GM12865 (cell line): Measurements from ENCODE around the gene RALGAPA1.
"Not testable (repeated sequence)": the region's sequence is repeated elsewhere in the genome, so short reads cannot be mapped to it uniquely, and the experiment has no call there.

Experiments
- DNase-seq: peaks from one replicate; pipeline ENCODE4 v3.0.0; 2010; ENCODE audit warnings: low read depth
- H3K4me3 ChIP-seq: 2 replicates; pipeline ENCODE4 v1.5.1; 2011; ENCODE audit warnings: mild to moderate bottlenecking, low read depth, low read length, control low read depth
- TF ChIP-seq, protein P1 (sequence below): IDR thresholded peaks from 2 replicates; pipeline ENCODE4 v1.5.1; 2011; ENCODE audit warnings: low read length, control low read depth, low read depth, inconsistent platforms; ENCODE audit not compliant: insufficient read depth; ENCODE audit errors: missing control alignments

Gene RALGAPA1

DNA sequence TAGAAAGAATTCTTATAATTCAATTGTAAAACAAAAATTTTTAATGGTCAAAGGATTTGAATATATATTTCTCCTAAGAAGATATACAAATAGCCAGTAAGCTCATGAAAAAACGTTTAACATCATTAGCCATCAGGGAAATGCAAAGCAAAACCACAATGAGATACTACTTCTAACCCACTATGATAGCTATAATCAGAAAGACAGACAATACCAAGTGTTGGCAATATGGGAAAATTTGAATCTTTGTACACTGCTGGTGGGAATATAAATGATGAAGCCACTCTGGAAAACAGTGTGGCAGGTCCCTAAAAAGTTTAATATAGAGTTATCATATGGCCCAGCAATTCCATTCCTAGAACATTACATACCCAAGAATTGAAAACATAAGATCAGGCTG is 25.4 kb downstream of the RALGAPA1 start:
- TF ChIP-seq, protein P1, sequence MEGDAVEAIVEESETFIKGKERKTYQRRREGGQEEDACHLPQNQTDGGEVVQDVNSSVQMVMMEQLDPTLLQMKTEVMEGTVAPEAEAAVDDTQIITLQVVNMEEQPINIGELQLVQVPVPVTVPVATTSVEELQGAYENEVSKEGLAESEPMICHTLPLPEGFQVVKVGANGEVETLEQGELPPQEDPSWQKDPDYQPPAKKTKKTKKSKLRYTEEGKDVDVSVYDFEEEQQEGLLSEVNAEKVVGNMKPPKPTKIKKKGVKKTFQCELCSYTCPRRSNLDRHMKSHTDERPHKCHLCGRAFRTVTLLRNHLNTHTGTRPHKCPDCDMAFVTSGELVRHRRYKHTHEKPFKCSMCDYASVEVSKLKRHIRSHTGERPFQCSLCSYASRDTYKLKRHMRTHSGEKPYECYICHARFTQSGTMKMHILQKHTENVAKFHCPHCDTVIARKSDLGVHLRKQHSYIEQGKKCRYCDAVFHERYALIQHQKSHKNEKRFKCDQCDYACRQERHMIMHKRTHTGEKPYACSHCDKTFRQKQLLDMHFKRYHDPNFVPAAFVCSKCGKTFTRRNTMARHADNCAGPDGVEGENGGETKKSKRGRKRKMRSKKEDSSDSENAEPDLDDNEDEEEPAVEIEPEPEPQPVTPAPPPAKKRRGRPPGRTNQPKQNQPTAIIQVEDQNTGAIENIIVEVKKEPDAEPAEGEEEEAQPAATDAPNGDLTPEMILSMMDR: no peak
- no peak for DNase-seq
- H3K4me3 ChIP-seq: no peak overlapping the region

DNA sequence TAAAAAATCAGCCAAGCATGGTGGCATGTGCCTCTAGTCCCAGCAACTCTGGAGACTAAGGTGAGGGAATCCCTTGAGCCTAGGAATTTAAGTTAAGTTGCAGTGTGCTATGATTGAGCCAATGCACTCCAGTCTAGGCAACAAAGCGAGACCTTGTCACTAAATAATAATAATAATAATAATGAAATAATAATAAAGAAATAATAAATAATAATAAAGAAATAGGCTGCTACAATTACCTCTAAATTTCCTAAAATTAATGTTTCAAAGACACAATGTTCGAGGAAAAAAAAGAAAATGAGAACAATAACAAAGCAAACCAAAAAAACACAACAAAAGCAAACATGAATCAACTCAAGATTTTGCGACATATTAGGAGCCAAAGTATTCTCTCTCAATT is 29.7 kb downstream of the RALGAPA1 start:
- TF ChIP-seq, protein P1: no peak
- no peak for DNase-seq

DNA sequence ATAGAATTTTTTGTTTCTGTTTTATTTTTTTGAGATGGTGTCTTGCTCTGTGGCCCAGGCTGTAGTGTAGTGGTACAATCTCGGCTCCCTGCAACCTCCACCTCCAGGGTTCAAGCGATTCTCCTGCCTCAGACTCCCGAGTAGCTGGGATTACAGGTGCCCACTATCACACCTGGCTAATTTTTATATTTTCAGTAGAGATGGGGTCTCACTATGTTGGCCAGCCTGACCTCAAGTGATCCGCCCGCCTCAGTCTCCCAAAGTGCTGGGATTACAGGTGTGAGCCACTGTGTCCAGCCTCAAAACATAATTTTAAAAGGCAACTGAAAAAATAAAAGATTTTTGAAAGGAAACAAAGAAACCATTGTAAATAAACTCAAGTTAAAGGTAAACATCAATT is 31.5 kb downstream of the RALGAPA1 start:
- not testable (repeated sequence) for DNase-seq, H3K4me3 ChIP-seq

More for the DNA sequence above, 29.7 kb downstream of the RALGAPA1 start:
- no peak overlapping the region for H3K4me3 ChIP-seq

DNA sequence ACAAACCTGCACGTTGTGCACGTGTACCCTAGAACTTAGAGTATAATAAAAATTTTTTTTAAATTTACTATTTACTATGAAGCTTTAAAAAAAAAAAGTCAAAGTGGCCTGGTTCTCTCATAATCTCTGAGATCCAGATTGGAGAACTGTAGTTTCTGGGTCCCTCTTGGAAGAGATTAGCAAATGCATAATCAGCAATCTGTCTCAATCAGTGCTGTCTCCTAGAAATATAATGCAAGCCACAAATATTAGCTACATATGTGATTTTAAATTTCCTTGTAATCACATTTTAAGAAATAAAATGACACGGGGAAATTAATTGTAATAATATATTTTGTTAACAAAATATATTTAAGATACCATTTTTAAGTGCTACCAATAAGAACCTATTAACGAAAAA is 32.3 kb downstream of the RALGAPA1 start:
- H3K4me3 ChIP-seq: no peak overlapping the region
- TF ChIP-seq, protein P1: no peak
- no peak for DNase-seq

DNA sequence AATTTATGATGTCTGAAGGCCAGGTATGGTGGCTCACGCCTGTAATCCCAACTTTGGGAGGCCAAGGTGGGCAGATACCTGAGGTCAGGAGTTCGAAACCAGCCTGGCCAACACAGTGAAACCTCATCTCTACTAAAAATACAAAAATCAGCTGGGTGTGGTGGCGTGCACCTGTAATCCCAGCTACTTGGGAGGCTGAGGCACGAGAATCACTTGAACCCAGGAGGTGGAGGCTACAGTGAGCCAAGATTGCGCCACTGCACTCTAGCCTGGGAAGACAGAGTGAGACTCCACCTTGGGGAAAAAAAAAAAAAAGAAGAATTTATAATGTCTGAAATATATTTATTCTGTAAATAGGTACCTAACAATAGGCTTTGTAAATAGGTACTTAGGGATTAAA is 33.0 kb downstream of the RALGAPA1 start:
- not testable (repeated sequence) for DNase-seq, H3K4me3 ChIP-seq

DNA sequence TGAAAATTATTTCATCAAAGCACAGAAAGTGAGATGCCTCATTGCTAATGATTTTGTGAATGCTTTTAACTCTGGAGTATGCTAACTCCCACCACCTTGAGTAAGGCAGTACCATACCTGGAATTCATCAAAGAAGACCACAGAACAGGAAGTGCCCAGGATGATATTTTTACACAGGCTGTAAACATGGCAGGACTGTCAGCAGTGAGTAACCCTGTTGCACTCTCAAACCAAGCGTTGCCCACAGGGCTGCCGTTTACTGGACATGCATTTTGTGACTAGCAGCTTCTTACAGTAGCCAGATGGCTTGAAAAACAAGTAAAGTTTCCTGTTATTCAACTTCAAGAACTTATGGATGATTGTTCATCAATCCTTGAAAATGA is 42.4 kb downstream of the RALGAPA1 start:
- TF ChIP-seq, protein P1: no peak
- no peak overlapping the region for H3K4me3 ChIP-seq
- DNase-seq: no peak

DNA sequence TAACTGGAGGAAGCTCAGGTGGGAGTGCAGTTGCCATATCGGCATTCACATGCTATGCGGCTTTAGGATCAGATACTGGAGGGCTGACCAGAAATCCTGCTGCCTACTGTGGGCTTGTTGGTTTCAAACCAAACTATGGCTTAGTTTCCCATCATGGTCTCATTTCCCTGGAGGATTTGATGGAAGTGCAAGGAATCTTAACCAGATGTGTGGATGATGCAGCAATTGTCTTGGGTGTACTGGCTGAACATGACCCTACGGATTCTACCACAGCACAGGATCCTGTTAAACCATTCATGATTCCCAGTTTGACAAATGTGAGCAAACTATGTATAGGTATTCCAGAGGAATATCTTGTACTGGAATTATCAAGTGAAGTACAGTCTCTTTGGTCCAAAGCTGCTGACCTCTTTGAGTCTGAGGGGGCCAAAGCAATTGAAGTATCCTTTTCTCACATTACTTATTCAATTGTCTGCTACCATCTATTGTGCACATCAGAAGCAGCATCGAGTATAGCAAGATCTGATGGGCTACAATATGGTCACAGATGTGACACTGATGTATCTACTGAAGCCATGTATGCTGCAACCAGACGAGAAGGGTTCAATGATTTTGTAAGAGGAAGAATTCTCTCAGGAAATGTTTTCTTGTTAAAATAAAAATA is 42.9 kb downstream of the RALGAPA1 start:
- DNase-seq: no peak
- TF ChIP-seq, protein P1: no peak
- H3K4me3 ChIP-seq: no peak overlapping the region

DNA sequence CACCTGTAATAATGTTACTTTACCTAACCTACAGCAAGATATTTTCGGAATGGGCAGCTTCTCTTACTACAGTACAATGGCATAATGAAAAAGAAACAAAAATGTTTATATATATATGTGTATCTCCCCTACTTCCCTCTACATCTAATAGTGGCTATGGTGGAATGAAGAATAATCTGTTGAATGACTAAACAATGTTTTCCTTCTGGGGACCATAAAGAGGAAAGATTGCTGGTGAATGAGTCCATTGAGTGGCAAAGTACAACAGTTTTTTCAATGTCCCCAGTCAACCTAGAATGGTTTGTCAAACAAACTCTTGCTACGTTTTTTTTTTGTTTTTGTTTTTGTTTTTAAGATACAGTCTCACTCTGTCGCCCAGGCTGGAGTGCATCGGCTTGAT is 47.2 kb downstream of the RALGAPA1 start:
- no peak for DNase-seq
- TF ChIP-seq, protein P1: no peak

More for the DNA sequence above, 47.2 kb downstream of the RALGAPA1 start:
- H3K4me3 ChIP-seq: no peak overlapping the region
